Naive thymus-derived CD4-positive, alpha-beta T cell (primary cell): ENCODE results near the gene BRINP1. TPM values are rescaled to one million over a fixed set of nuclear protein-coding genes. Genes with fewer than 3 reads are reported as not detected.

Experiments used
- ATAC-seq: fragments of 150-1000 bp; cut with Tn5 transposase; 2 replicates; pipeline ENCODE4 v1.10.0; 2021; ENCODE audit warnings: mild to moderate bottlenecking, moderate library complexity
- CTCF ChIA-PET: fragments of 350-600 bp; sonication (Branson Sonifier 250); formaldehyde crosslinking; loops from one replicate; lab custom pipeline; 2021; ENCODE audit warnings: antibody characterized with exemption; lab: Charles Lee
- POLR2A ChIA-PET: fragments of 350-600 bp; sonication (Branson Sonifier 250); formaldehyde crosslinking; loops from one replicate; lab custom pipeline; 2021; ENCODE audit warnings: antibody characterized with exemption, inconsistent platforms; lab: Charles Lee
- DNase-seq, 9 donors: peaks; one replicate each; pipeline versions ENCODE4 v3.0.0 to v3.0.0-alpha.2; 2020 to 2022; ENCODE audit warnings: mixed read lengths in 1 of 9
- H3K27ac ChIP-seq: one replicate; pipeline ENCODE4 v1.7.0; 2013; ENCODE audit warnings: mild to moderate bottlenecking, low read depth, low read length, moderate library complexity
- H3K27me3 ChIP-seq, 2 donors: one replicate each; pipeline ENCODE4 v1.7.0; 2013; ENCODE audit warnings: low read length in 2 of 2, mild to moderate bottlenecking in 2 of 2, moderate library complexity in 2 of 2; ENCODE audit not compliant: control insufficient read depth in 2 of 2, insufficient read depth in 2 of 2
- H3K36me3 ChIP-seq, 3 experiments: 1 replicate in 2 of 3; 2 replicates in 1 of 3; pipeline ENCODE4 v1.7.0; 2013; ENCODE audit warnings: low read length in 3 of 3, mild to moderate bottlenecking in 3 of 3, moderate library complexity in 1 of 3; ENCODE audit not compliant: insufficient read depth in 3 of 3, control insufficient read depth in 2 of 3
- H3K4me1 ChIP-seq, 2 donors: one replicate each; pipeline ENCODE4 v1.7.0; 2013; ENCODE audit warnings: low read length in 2 of 2, mild to moderate bottlenecking in 2 of 2, moderate library complexity in 1 of 2; ENCODE audit not compliant: control insufficient read depth in 2 of 2, insufficient read depth in 2 of 2
- H3K4me3 ChIP-seq: 2 replicates; pipeline ENCODE4 v1.7.0; 2013; ENCODE audit warnings: mild to moderate bottlenecking, low read length
- H3K9me3 ChIP-seq, 3 experiments: 1 replicate in 2 of 3; 2 replicates in 1 of 3; pipeline ENCODE4 v1.7.0; 2013; ENCODE audit warnings: low read length in 3 of 3; ENCODE audit not compliant: control insufficient read depth in 2 of 3
- H3K27ac Mint-ChIP-seq, 9 donors: one replicate each; pipeline ENCODE4 v1.8.0; 2020 to 2022; ENCODE audit warnings: mixed read lengths in 9 of 9, mild to moderate bottlenecking in 8 of 9, moderate library complexity in 5 of 9, inconsistent platforms in 2 of 9
- H3K27me3 Mint-ChIP-seq, 5 donors: one replicate each; pipeline ENCODE4 v1.8.0; 2021 to 2022; ENCODE audit warnings: mixed read lengths in 5 of 5, mild to moderate bottlenecking in 1 of 5
- H3K36me3 Mint-ChIP-seq, 5 donors: one replicate each; pipeline ENCODE4 v1.8.0; 2020 to 2022; ENCODE audit warnings: mixed read lengths in 5 of 5, mild to moderate bottlenecking in 3 of 5, inconsistent platforms in 1 of 5
- H3K4me1 Mint-ChIP-seq, 7 donors: one replicate each; pipeline ENCODE4 v1.8.0; 2020 to 2022; ENCODE audit warnings: mixed read lengths in 7 of 7, mild to moderate bottlenecking in 3 of 7, inconsistent platforms in 1 of 7
- H3K4me3 Mint-ChIP-seq, 10 donors: one replicate each; pipeline ENCODE4 v1.8.0; 2020 to 2022; ENCODE audit warnings: mild to moderate bottlenecking in 10 of 10, mixed read lengths in 10 of 10, moderate library complexity in 6 of 10, inconsistent platforms in 2 of 10
- H3K9me3 Mint-ChIP-seq, 11 donors: one replicate each; pipeline ENCODE4 v1.8.0; 2020 to 2022; ENCODE audit warnings: mixed read lengths in 11 of 11, mild to moderate bottlenecking in 4 of 11, inconsistent platforms in 1 of 11, moderate library complexity in 1 of 11
- intact Hi-C, 2 donors: fragments of 100-400 bp; cut with micrococcal nuclease; formaldehyde crosslinking; loops; one replicate each; pipeline ENCODE4 v1.15.1; 2023
- polyA plus RNA-seq, 2 donors: library from polyadenylated mRNA; unstranded; fragments of 300-500 nt; fragmentation: Illumina TruSeq; gene quantifications; one replicate each; pipeline ENCODE4 v1.2.3, GENCODE V29; 2021
- total RNA-seq, 6 experiments: library from RNA in 5 of 6; stranded (reverse) in 5 of 6; gene quantifications; 1 replicate in 5 of 6; 2 replicates in 1 of 6; pipeline ENCODE4 v1.2.3 and lab custom pipeline; 2021 to 2026

The BRINP1 gene
- total and polyA plus RNA-seq, 7 experiments from 2014 or later: not detected

GRCh38 chr9:119117409-119117808 lies 251.8 kb downstream of the BRINP1 start:
- no peaks in the 10 kb centered on the region for H3K36me3 ChIP-seq
- peaks cover 0 to 11% (median 5%) of the 10 kb centered on the region in 11 donors for H3K9me3 Mint-ChIP-seq
- no peak overlapping the region for H3K4me3 ChIP-seq
- H3K27ac Mint-ChIP-seq: no peak overlapping the region
- no peaks in the 10 kb centered on the region for H3K27me3 Mint-ChIP-seq
- H3K4me1 ChIP-seq: no peaks in the 10 kb centered on the region
- intact Hi-C loops: no loop called here
- ATAC-seq: no peak
- no peaks in the 10 kb centered on the region for H3K27me3 ChIP-seq
- H3K9me3 ChIP-seq: no peaks in the 10 kb centered on the region
- H3K27ac ChIP-seq: no peak overlapping the region
- POLR2A ChIA-PET: no interaction called here
- no peaks in the 10 kb centered on the region for H3K36me3 Mint-ChIP-seq
- CTCF ChIA-PET: no interaction called here
- DNase-seq: no peak
- no peaks in the 10 kb centered on the region for H3K4me1 Mint-ChIP-seq
- no peak overlapping the region for H3K4me3 Mint-ChIP-seq
